GM10248 (cell line): Measurements from ENCODE around the gene MYLK.

ENCODE experiments used
- CTCF ChIA-PET: fragments of 300-600 bp; sonication (Branson Sonifier 250); formaldehyde crosslinking; extraction: SDS; loops from one replicate; lab custom pipeline; 2021; ENCODE audit warnings: antibody characterized with exemption; lab: Yijun Ruan, JAX
- POLR2A ChIA-PET: fragments of 350-650 bp; sonication (Branson Sonifier 250); formaldehyde crosslinking; extraction: SDS; loops from one replicate; lab custom pipeline; 2020; ENCODE audit warnings: antibody characterized with exemption; lab: Yijun Ruan, JAX
- DNase-seq: peaks from one replicate; pipeline ENCODE4 v3.0.0; 2012; ENCODE audit errors: extremely low spot score
- TF ChIP-seq, protein P1 (sequence below): IDR thresholded peaks from 2 replicates; pipeline ENCODE4 v1.5.1; 2012; ENCODE audit warnings: mild to moderate bottlenecking, low read depth; ENCODE audit errors: extremely low read depth, missing control alignments, control extremely low read depth

The MYLK gene

DNA sequence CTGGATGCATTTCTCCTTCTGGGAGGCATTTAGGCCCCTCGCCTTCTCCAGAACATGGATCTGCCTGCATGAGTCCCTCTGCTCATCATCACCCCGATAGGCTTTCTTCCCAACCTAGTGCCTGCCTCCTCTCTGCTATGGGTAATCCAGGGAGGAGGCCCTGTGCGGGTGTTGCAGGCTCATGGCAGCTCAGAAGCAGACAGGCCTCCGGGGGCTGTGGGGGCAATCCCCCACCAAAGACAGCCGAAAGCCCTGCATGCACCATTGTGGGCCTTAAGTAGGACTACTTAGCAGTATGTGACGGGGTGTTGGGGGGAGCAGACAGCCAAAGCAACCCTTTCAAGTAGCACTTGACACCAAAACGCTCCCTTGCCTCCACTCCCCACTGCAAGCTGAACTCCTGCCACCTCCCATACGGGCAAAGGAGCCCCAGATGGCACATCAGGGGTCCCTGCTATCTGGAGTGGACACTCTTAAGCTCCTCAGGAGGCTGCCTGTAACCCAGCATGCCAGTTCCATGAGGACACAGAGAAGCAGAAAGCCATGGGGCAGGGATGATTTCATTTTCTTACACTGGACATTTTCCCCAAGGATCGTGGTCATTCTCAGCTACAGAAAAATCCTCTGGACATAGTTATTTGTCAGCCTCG is 200.5 kb downstream of the MYLK start:
- ChIA-PET CTCF (interaction anchor here (1.0 to 3.5 kb wide), 5 partner anchors 16 to 40 kb away, joined by 3 to 15 read pairs (median 4); no protein-coding TSS in a partner anchor), POLR2A (no interaction called here)
- no peak for DNase-seq
- TF ChIP-seq, protein P1, sequence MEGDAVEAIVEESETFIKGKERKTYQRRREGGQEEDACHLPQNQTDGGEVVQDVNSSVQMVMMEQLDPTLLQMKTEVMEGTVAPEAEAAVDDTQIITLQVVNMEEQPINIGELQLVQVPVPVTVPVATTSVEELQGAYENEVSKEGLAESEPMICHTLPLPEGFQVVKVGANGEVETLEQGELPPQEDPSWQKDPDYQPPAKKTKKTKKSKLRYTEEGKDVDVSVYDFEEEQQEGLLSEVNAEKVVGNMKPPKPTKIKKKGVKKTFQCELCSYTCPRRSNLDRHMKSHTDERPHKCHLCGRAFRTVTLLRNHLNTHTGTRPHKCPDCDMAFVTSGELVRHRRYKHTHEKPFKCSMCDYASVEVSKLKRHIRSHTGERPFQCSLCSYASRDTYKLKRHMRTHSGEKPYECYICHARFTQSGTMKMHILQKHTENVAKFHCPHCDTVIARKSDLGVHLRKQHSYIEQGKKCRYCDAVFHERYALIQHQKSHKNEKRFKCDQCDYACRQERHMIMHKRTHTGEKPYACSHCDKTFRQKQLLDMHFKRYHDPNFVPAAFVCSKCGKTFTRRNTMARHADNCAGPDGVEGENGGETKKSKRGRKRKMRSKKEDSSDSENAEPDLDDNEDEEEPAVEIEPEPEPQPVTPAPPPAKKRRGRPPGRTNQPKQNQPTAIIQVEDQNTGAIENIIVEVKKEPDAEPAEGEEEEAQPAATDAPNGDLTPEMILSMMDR, result no peak

- ChIA-PET CTCF (interaction anchor here (1.0 to 3.5 kb wide), 4 partner anchors 19 to 41 kb away, joined by 3 to 15 read pairs (median 4); no protein-coding TSS in a partner anchor), POLR2A (interaction anchor here (0.6 kb wide), 1 partner anchor 966 kb away, joined by 8 read pairs; no protein-coding TSS in a partner anchor)
- TF ChIP-seq, protein P1, result no peak
- DNase-seq, result no peak
Observed at GRCh38 chr3:123682781-123683504, 201.2 kb downstream of the MYLK start.

GRCh38 chr3:123682302-123682701 is 201.8 kb downstream of the MYLK start:
- no peak for DNase-seq
- TF ChIP-seq, protein P1, result no peak
- CTCF ChIA-PET, result interaction anchor here (1.4 to 3.5 kb wide), 3 partner anchors 13 to 41 kb away, joined by 3 to 15 read pairs (median 5); no protein-coding TSS in a partner anchor
- POLR2A ChIA-PET, result no interaction called here

- ChIA-PET POLR2A (no interaction called here), CTCF (interaction anchor here (1.1 to 1.4 kb wide), 5 partner anchors 13 to 43 kb away, joined by 3 to 4 read pairs (median 3); no protein-coding TSS in a partner anchor)
- no peak for DNase-seq
- TF ChIP-seq, protein P1, result no peak
Observed at GRCh38 chr3:123679712-123680386, 204.3 kb downstream of the MYLK start.

GRCh38 chr3:123678108-123678511 is 206.0 kb downstream of the MYLK start:
- DNase-seq, result no peak
- POLR2A ChIA-PET, result no interaction called here
- TF ChIP-seq, protein P1, result no peak
- CTCF ChIA-PET, result no interaction called here
